Upper lobe of left lung (tissue), 6 donors: Measurements from ENCODE around the gene BEX4. TPM values are rescaled to one million over a fixed set of nuclear protein-coding genes. Genes with fewer than 3 reads are reported as not detected.

Experiments
- ATAC-seq, 2 donors: fragments of 200-7000 bp; cut with Tn5 transposase; one replicate each; pipeline ENCODE4 v1.9.1; 2022; ENCODE audit warnings: mild to moderate bottlenecking in 2 of 2, moderate library complexity in 2 of 2; ENCODE audit not compliant: low FRiP score in 2 of 2
- DNase-seq, 2 donors: peaks; one replicate each; pipeline ENCODE4 v3.0.0-alpha.2; 2019 to 2020
- H3K27ac ChIP-seq, 4 donors: fragments of 200-600 bp; sonication (generic); one replicate each; pipeline ENCODE4 v1.5.1; 2016 to 2019
- H3K27me3 ChIP-seq, 4 donors: fragments of 200-600 bp; sonication (generic); one replicate each; pipeline ENCODE4 v1.5.1; 2017 to 2019
- H3K36me3 ChIP-seq, 4 donors: fragments of 200-600 bp; sonication (generic); one replicate each; pipeline ENCODE4 v1.5.1; 2016 to 2019
- H3K4me1 ChIP-seq, 4 donors: fragments of 200-600 bp; sonication (generic); one replicate each; pipeline ENCODE4 v1.5.1; 2018 to 2019
- H3K4me3 ChIP-seq, 4 donors: fragments of 200-600 bp; sonication (generic); one replicate each; pipeline ENCODE4 v1.5.1; 2017 to 2019; ENCODE audit warnings: mild to moderate bottlenecking in 2 of 4, moderate library complexity in 1 of 4
- H3K9me3 ChIP-seq, 4 donors: fragments of 200-600 bp; sonication (generic); one replicate each; pipeline ENCODE4 v1.5.1; 2018 to 2019
- EP300 ChIP-seq, 4 donors: sonication (generic); formaldehyde crosslinking; IDR thresholded peaks; one replicate each; pipeline ENCODE4 v1.5.1; 2017; ENCODE audit warnings: antibody characterized with exemption in 4 of 4, control low read depth in 2 of 4
- POLR2A ChIP-seq, 4 donors: fragments of 450-650 bp; IDR thresholded peaks; one replicate each; pipeline ENCODE4 v1.5.1; 2016 to 2017; ENCODE audit warnings: antibody characterized with exemption in 4 of 4, mild to moderate bottlenecking in 2 of 4
- POLR2AphosphoS5 ChIP-seq, 2 donors: sonication (generic); formaldehyde crosslinking; IDR thresholded peaks; one replicate each; pipeline ENCODE4 v1.5.1; 2017; ENCODE audit warnings: antibody characterized with exemption in 2 of 2
- total RNA-seq, 6 donors: library from RNA; depleted of rRNA in 4 of 6; stranded (reverse); fragments of >200 nt in 4 of 6; gene quantifications; one replicate each; pipeline versions ENCODE4 v1.1.0 to v1.2.1, GENCODE V29; 2016 to 2021
- TF ChIP-seq, protein P1 (sequence below), 6 experiments: fragments of 450-650 bp in 4 of 6; fragments of 200-600 bp in 2 of 6; sonication (generic) in 2 of 6; IDR thresholded peaks; one replicate each; pipeline ENCODE4 v1.5.1; 2016 to 2019; ENCODE audit warnings: antibody characterized with exemption in 6 of 6
- donor health status: DM: no; HTN: no; CAD: no; lungs with moderate emphysema.
- donor health status: DM: no; HTN: yes; CAD: no; lungs with severe emphysema.

BEX4 gene
- total RNA-seq, 6 donors from 2014 or later: 13.6 to 63.6 (median 34.6) TPM

GRCh38 chrX:103258275-103258674 is 43.4 kb downstream of the BEX4 start:
- ATAC-seq (no peak), DNase-seq (no peak)
- Histone ChIP-seq H3K4me1 (peaks cover 0 to 3% (median 0%) of the 10 kb centered on the region in 4 donors), H3K27ac (no peak overlapping the region), H3K27me3 (no peaks in the 10 kb centered on the region), H3K4me3 (no peak overlapping the region), H3K9me3 (no peaks in the 10 kb centered on the region), H3K36me3 (no peaks in the 10 kb centered on the region)
- TF ChIP-seq EP300 (IDR thresholded peaks at IDR 0.05): no peak
- TF ChIP-seq, protein P1, sequence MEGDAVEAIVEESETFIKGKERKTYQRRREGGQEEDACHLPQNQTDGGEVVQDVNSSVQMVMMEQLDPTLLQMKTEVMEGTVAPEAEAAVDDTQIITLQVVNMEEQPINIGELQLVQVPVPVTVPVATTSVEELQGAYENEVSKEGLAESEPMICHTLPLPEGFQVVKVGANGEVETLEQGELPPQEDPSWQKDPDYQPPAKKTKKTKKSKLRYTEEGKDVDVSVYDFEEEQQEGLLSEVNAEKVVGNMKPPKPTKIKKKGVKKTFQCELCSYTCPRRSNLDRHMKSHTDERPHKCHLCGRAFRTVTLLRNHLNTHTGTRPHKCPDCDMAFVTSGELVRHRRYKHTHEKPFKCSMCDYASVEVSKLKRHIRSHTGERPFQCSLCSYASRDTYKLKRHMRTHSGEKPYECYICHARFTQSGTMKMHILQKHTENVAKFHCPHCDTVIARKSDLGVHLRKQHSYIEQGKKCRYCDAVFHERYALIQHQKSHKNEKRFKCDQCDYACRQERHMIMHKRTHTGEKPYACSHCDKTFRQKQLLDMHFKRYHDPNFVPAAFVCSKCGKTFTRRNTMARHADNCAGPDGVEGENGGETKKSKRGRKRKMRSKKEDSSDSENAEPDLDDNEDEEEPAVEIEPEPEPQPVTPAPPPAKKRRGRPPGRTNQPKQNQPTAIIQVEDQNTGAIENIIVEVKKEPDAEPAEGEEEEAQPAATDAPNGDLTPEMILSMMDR (IDR thresholded peaks at IDR 0.05): no peak
- TF ChIP-seq POLR2AphosphoS5 (IDR thresholded peaks at IDR 0.05): no peak
- no peak for TF ChIP-seq POLR2A (IDR thresholded peaks at IDR 0.05)

Other genes starting within 250 kb of the BEX4 start
- gene BEX1, start 150.9 kb upstream of the BEX4 start, total RNA-seq: 1 to 10 TPM in 2 of 6 donors, under 1 TPM in 1, not detected in 3; 0.34 to 2.1 (median 1.4) TPM
- gene NXF3, start 122.0 kb upstream of the BEX4 start, total RNA-seq: 10 to 100 TPM in 2 of 6 donors, 1 to 10 TPM in 4; 1.5 to 24.1 (median 6.8) TPM
- gene TCEAL8, start 40.0 kb downstream of the BEX4 start, total RNA-seq: 10 to 100 TPM; 24.1 to 74.5 (median 41.7) TPM
- gene TCEAL5, start 61.6 kb downstream of the BEX4 start, total RNA-seq: under 1 TPM in 1 of 6 donors, not detected in 5; 0.31 TPM
- gene BEX2, start 95.9 kb downstream of the BEX4 start, total RNA-seq: 10 to 100 TPM; 13.7 to 39.1 (median 24.6) TPM
- gene TCEAL7, start 115.1 kb downstream of the BEX4 start, total RNA-seq: 1 to 10 TPM in 3 of 6 donors, under 1 TPM in 2, not detected in 1; 0.78 to 2.8 (median 1.8) TPM
- 10 to 100 TPM; 32.2 to 92.7 (median 36.4) TPM for gene TCEAL9, start 141.4 kb downstream of the BEX4 start, total RNA-seq
- 100 to 1,000 TPM in 4 of 6 donors, 10 to 100 TPM in 2; 89.4 to 204 (median 142) TPM for gene BEX3, start 161.4 kb downstream of the BEX4 start, total RNA-seq